Measurements from ENCODE around the gene C2orf81.

GRCh38 chr2:74458938-74459363 is 37.5 kb upstream of the C2orf81 start:
- TF ChIP-seq, protein P1, sequence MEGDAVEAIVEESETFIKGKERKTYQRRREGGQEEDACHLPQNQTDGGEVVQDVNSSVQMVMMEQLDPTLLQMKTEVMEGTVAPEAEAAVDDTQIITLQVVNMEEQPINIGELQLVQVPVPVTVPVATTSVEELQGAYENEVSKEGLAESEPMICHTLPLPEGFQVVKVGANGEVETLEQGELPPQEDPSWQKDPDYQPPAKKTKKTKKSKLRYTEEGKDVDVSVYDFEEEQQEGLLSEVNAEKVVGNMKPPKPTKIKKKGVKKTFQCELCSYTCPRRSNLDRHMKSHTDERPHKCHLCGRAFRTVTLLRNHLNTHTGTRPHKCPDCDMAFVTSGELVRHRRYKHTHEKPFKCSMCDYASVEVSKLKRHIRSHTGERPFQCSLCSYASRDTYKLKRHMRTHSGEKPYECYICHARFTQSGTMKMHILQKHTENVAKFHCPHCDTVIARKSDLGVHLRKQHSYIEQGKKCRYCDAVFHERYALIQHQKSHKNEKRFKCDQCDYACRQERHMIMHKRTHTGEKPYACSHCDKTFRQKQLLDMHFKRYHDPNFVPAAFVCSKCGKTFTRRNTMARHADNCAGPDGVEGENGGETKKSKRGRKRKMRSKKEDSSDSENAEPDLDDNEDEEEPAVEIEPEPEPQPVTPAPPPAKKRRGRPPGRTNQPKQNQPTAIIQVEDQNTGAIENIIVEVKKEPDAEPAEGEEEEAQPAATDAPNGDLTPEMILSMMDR (IDR thresholded peaks at IDR 0.05; ENCODE audit: low read depth, low read length, poor library complexity, severe bottlenecking), result no peak
- no peak for TF ChIP-seq EZH2phosphoT487 (IDR thresholded peaks at IDR 0.05; ENCODE audit: borderline replicate concordance, low read length)

Measured in DOHH2 (cell line).